Stomach (tissue), 9 donors: ENCODE measurements around the gene PRKN. TPM values are rescaled to one million over a fixed set of nuclear protein-coding genes. Genes with fewer than 3 reads are reported as not detected.

Source experiments
- DNase-seq, 2 donors: peaks; one replicate each; pipeline versions ENCODE4 v3.0.0 to v3.0.0-alpha.2; 2013 to 2019
- H3K27ac ChIP-seq, 5 donors: fragments of 200-600 bp in 4 of 5; sonication (generic) in 4 of 5; one replicate each; pipeline ENCODE4 v1.5.1; 2013 to 2019; ENCODE audit warnings: mild to moderate bottlenecking in 1 of 5, moderate library complexity in 1 of 5
- H3K27me3 ChIP-seq, 3 donors: fragments of 200-600 bp; sonication (generic); one replicate each; pipeline ENCODE4 v1.5.1; 2017 to 2019; ENCODE audit warnings: mixed run types in 1 of 3
- H3K36me3 ChIP-seq, 4 donors: fragments of 200-600 bp; sonication (generic); 1 replicate in 3 of 4; 2 replicates in 1 of 4; pipeline ENCODE4 v1.5.1; 2016 to 2019
- H3K4me1 ChIP-seq, 4 donors: fragments of 200-600 bp; sonication (generic); one replicate each; pipeline ENCODE4 v1.5.1; 2016 to 2019
- H3K4me3 ChIP-seq, 4 donors: fragments of 200-600 bp; sonication (generic) in 3 of 4; one replicate each; pipeline ENCODE4 v1.5.1; 2016 to 2019; ENCODE audit warnings: mild to moderate bottlenecking in 1 of 4
- H3K9me3 ChIP-seq, 4 donors: fragments of 200-600 bp; sonication (generic); one replicate each; pipeline ENCODE4 v1.5.1; 2016 to 2019
- CTCF ChIP-seq, 7 experiments: fragments of 450-650 bp in 4 of 7; fragments of 200-600 bp in 3 of 7; sonication (generic) in 3 of 7; IDR thresholded peaks; one replicate each; pipeline ENCODE4 v1.5.1; 2016 to 2019; ENCODE audit warnings: antibody characterized with exemption in 7 of 7, control low read depth in 2 of 7, mild to moderate bottlenecking in 1 of 7
- EP300 ChIP-seq: sonication (generic); formaldehyde crosslinking; IDR thresholded peaks from one replicate; pipeline ENCODE4 v1.6.1; 2017; ENCODE audit warnings: antibody characterized with exemption
- POLR2A ChIP-seq, 4 donors: fragments of 450-650 bp; IDR thresholded peaks; one replicate each; pipeline ENCODE4 v1.6.1; 2016; ENCODE audit warnings: antibody characterized with exemption in 4 of 4, control low read depth in 2 of 4, mild to moderate bottlenecking in 1 of 4, moderate library complexity in 1 of 4
- POLR2AphosphoS5 ChIP-seq, 3 donors: sonication (generic); formaldehyde crosslinking; IDR thresholded peaks; one replicate each; pipeline ENCODE4 v1.6.1; 2016; ENCODE audit warnings: antibody characterized with exemption in 3 of 3
- WGBS, 5 donors: extraction: QIAGEN DNeasy Blood & Tissue Kit in 3 of 5; methylation state at CpG; one replicate each; pipeline versions ENCODE4 v1.1.5 to v1.1.7; 2013 to 2018; 5-methylcytosine and 5-hydroxymethylcytosine counted together
- intact Hi-C: fragments of 100-400 bp; cut with DNase I; formaldehyde crosslinking; loops from one replicate; pipeline ENCODE4 v1.15.1; 2023; ENCODE audit warnings: low total_unique reads
- polyA plus RNA-seq, 3 donors: library from polyadenylated mRNA; stranded (reverse); fragments of 200-250 nt; gene quantifications; one replicate each; pipeline ENCODE4 v1.2.3, GENCODE V29; 2013
- total RNA-seq, 5 donors: library from RNA; depleted of rRNA; stranded (reverse); fragments of >200 nt; gene quantifications; one replicate each; pipeline versions ENCODE4 v1.1.0 to v1.2.3, GENCODE V29; 2014 to 2016
- donor health status: healthy with polysubstance abuse.
- donor health status: Bipolar disorder and iron deficiency.
- donor health status: healthy.

PRKN gene
- total and polyA plus RNA-seq, 8 donors = 0.68 to 19.8 (median 9.5) TPM

GRCh38 chr6:162709431-162709830, 18.1 kb downstream of the PRKN start:
- Histone ChIP-seq H3K27ac (no peak overlapping the region), H3K27me3 (no peaks in the 10 kb centered on the region), H3K4me1 (peaks cover 0 to 14% (median 8%) of the 10 kb centered on the region in 4 donors), H3K4me3 (no peak overlapping the region), H3K9me3 (no peaks in the 10 kb centered on the region), H3K36me3 (no peaks in the 10 kb centered on the region)
- no peak for TF ChIP-seq EP300
- TF ChIP-seq CTCF (IDR thresholded peaks at IDR 0.05) = no peak
- TF ChIP-seq POLR2A (IDR thresholded peaks at IDR 0.05) = no peak
- no peak for TF ChIP-seq POLR2AphosphoS5 (IDR thresholded peaks at IDR 0.05)
- intact Hi-C loops = no loop called here
- DNase-seq = no peak
- 88 to 94% (median 89%) methylated on average over 4 of the region's 4 CpGs for WGBS, 5 donors

GRCh38 chr6:162708971-162709370, 18.6 kb downstream of the PRKN start:
- H3K9me3 ChIP-seq = no peaks in the 10 kb centered on the region
- intact Hi-C loops = no loop called here
- no peak overlapping the region for H3K4me3 ChIP-seq
- TF ChIP-seq POLR2AphosphoS5 (IDR thresholded peaks at IDR 0.05) (no peak), CTCF (IDR thresholded peaks at IDR 0.05) (no peak), EP300 (no peak), POLR2A (IDR thresholded peaks at IDR 0.05) (no peak)
- H3K36me3 ChIP-seq = no peaks in the 10 kb centered on the region
- peaks cover 0 to 14% (median 8%) of the 10 kb centered on the region in 4 donors for H3K4me1 ChIP-seq
- DNase-seq = no peak
- 92 to 98% (median 96%) methylated on average over 6 of the region's 6 CpGs for WGBS, 5 donors
- no peak overlapping the region for H3K27ac ChIP-seq
- H3K27me3 ChIP-seq = no peaks in the 10 kb centered on the region

GRCh38 chr6:162706232-162706631, 21.3 kb downstream of the PRKN start:
- peak; percentile 61 to 89 for DNase-seq
- Histone ChIP-seq H3K9me3 (no peaks in the 10 kb centered on the region), H3K4me1 (peaks cover 0 to 14% (median 8%) of the 10 kb centered on the region in 4 donors), H3K4me3 (no peak overlapping the region), H3K36me3 (no peaks in the 10 kb centered on the region), H3K27me3 (no peaks in the 10 kb centered on the region), H3K27ac (peak overlapping the region in 3 of 5 donors; percentile 34 to 59 (median 56))
- 31 to 40% (median 36%) methylated on average over 6 of the region's 6 CpGs for WGBS, 5 donors
- no peak for TF ChIP-seq POLR2A (IDR thresholded peaks at IDR 0.05)
- no peak for TF ChIP-seq EP300
- TF ChIP-seq POLR2AphosphoS5 (IDR thresholded peaks at IDR 0.05) = no peak
- no peak for TF ChIP-seq CTCF (IDR thresholded peaks at IDR 0.05)
- intact Hi-C loops = no loop called here

GRCh38 chr6:162705736-162706135, 21.8 kb downstream of the PRKN start:
- Histone ChIP-seq H3K27me3 (no peaks in the 10 kb centered on the region), H3K36me3 (no peaks in the 10 kb centered on the region), H3K4me1 (peaks cover 0 to 14% (median 8%) of the 10 kb centered on the region in 4 donors), H3K9me3 (no peaks in the 10 kb centered on the region), H3K27ac (no peak overlapping the region), H3K4me3 (no peak overlapping the region)
- WGBS, 5 donors = 28 to 51% (median 41%) methylated on average over 4 of the region's 4 CpGs
- TF ChIP-seq EP300 (no peak), POLR2A (IDR thresholded peaks at IDR 0.05) (no peak), CTCF (IDR thresholded peaks at IDR 0.05) (no peak), POLR2AphosphoS5 (IDR thresholded peaks at IDR 0.05) (no peak)
- no peak for DNase-seq
- intact Hi-C loops = no loop called here
